Parathyroid adenoma (tissue), 2 donors: ENCODE measurements around the gene FAM185A.

Experiments
- H2AFZ ChIP-seq: fragments of 300-600 bp; sonication (generic); one replicate; pipeline ENCODE4 v1.7.0; 2017; ENCODE audit warnings: antibody characterized with exemption, mild to moderate bottlenecking
- H3K27ac ChIP-seq: fragments of 300-600 bp; sonication (generic); one replicate; pipeline ENCODE4 v1.7.0; 2017
- H3K27me3 ChIP-seq: fragments of 300-600 bp; sonication (generic); one replicate; pipeline ENCODE4 v1.7.0; 2017; ENCODE audit warnings: low read length; ENCODE audit not compliant: control insufficient read depth, insufficient read depth
- H3K36me3 ChIP-seq: fragments of 300-600 bp; sonication (generic); one replicate; pipeline ENCODE4 v1.7.0; 2017; ENCODE audit warnings: low read length; ENCODE audit not compliant: control insufficient read depth, insufficient read depth
- H3K4me1 ChIP-seq: fragments of 300-600 bp; sonication (generic); one replicate; pipeline ENCODE4 v1.7.0; 2017; ENCODE audit warnings: control low read depth
- H3K4me2 ChIP-seq: fragments of 300-600 bp; sonication (generic); one replicate; pipeline ENCODE4 v1.7.0; 2017; ENCODE audit warnings: low read length
- H3K4me3 ChIP-seq: fragments of 300-600 bp; sonication (generic); one replicate; pipeline ENCODE4 v1.7.0; 2017; ENCODE audit warnings: low read depth, low read length
- H3K79me2 ChIP-seq: fragments of 300-600 bp; sonication (generic); one replicate; pipeline ENCODE4 v1.7.0; 2017; ENCODE audit warnings: control low read depth
- H3K9ac ChIP-seq: fragments of 300-600 bp; sonication (generic); one replicate; pipeline ENCODE4 v1.7.0; 2017; ENCODE audit warnings: mild to moderate bottlenecking
- H3K9me3 ChIP-seq: fragments of 300-600 bp; sonication (generic); one replicate; pipeline ENCODE4 v1.7.0; 2017; ENCODE audit warnings: low read length; ENCODE audit not compliant: control insufficient read depth
- CTCF ChIP-seq: fragments of 300-600 bp; sonication (generic); IDR thresholded peaks from one replicate; pipeline ENCODE4 v1.7.0; 2017; ENCODE audit warnings: antibody characterized with exemption, mild to moderate bottlenecking
- donor health status: primary hyperparathyroidism.

The FAM185A gene

DNA sequence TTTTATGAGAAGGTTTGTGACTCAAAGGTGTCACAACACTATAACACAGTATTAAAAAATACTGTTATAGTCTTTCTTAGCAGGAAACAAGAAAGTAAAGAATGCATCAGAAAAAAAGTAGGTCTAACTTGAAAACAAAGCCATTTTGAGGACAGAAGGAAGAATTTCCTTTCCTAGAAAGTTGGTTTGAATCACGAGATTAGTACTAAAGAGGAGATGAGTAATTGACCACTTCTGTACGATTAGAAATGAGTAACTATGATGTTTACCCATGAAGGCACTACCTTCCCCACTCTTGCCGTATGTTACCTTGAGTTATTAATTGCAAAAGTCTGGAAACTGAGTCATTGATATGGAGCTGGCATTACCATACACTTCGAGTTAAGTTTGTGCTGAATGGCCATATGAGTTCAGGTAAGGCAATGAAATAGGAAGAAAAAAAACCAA lies 65.2 kb downstream of the FAM185A start:
- no peak for TF ChIP-seq CTCF
- no peak overlapping the region for H3K4me2 ChIP-seq
- H3K27ac ChIP-seq, result no peak overlapping the region
- H3K9me3 ChIP-seq, result no peaks in the 10 kb centered on the region
- H3K4me3 ChIP-seq, result no peak overlapping the region
- H3K79me2 ChIP-seq, result no peaks in the 10 kb centered on the region
- H3K4me1 ChIP-seq, result peaks cover 12% of the 10 kb centered on the region
- H3K36me3 ChIP-seq, result no peaks in the 10 kb centered on the region
- H2AFZ ChIP-seq, result no peak overlapping the region
- H3K27me3 ChIP-seq, result no peaks in the 10 kb centered on the region
- H3K9ac ChIP-seq, result no peak overlapping the region

- H3K36me3 ChIP-seq, result no peaks in the 10 kb centered on the region
- H3K9me3 ChIP-seq, result no peaks in the 10 kb centered on the region
- no peak for TF ChIP-seq CTCF
Observed at GRCh38 chr7:102817616-102818573, 69.1 kb downstream of the FAM185A start.

GRCh38 chr7:102819151-102819550 lies 70.4 kb downstream of the FAM185A start:
- H3K4me1 ChIP-seq, result peaks cover 7% of the 10 kb centered on the region
- H3K9ac ChIP-seq, result no peak overlapping the region
- H3K4me3 ChIP-seq, result no peak overlapping the region
- no peaks in the 10 kb centered on the region for H3K9me3 ChIP-seq
- no peaks in the 10 kb centered on the region for H3K36me3 ChIP-seq
- no peak overlapping the region for H3K4me2 ChIP-seq
- no peak overlapping the region for H3K27ac ChIP-seq
- TF ChIP-seq CTCF, result no peak
- no peaks in the 10 kb centered on the region for H3K79me2 ChIP-seq
- no peak overlapping the region for H2AFZ ChIP-seq
- H3K27me3 ChIP-seq, result no peaks in the 10 kb centered on the region

More at GRCh38 chr7:102817616-102818573, 69.1 kb downstream of the FAM185A start:
- Histone ChIP-seq H3K27ac (no peak overlapping the region), H3K4me3 (no peak overlapping the region), H3K79me2 (no peaks in the 10 kb centered on the region), H3K9ac (no peak overlapping the region), H3K4me2 (no peak overlapping the region), H3K4me1 (no peaks in the 10 kb centered on the region), H3K27me3 (no peaks in the 10 kb centered on the region), H2AFZ (no peak overlapping the region)

- Histone ChIP-seq H3K4me2 (no peak overlapping the region), H2AFZ (no peak overlapping the region), H3K79me2 (no peaks in the 10 kb centered on the region), H3K4me1 (peaks cover 7% of the 10 kb centered on the region), H3K9me3 (no peaks in the 10 kb centered on the region), H3K9ac (no peak overlapping the region), H3K27ac (no peak overlapping the region), H3K27me3 (no peaks in the 10 kb centered on the region), H3K36me3 (no peaks in the 10 kb centered on the region), H3K4me3 (no peak overlapping the region)
- no peak for TF ChIP-seq CTCF
Observed at GRCh38 chr7:102821994-102822747, 73.4 kb downstream of the FAM185A start.
